GM12872 (cell line): Measurements from ENCODE around the gene OR13F1.

Experiments
- TF ChIP-seq, protein P1 (sequence below): IDR thresholded peaks from 3 replicates; pipeline ENCODE4 v1.5.1; 2011; ENCODE audit warnings: low read depth, mild to moderate bottlenecking, low read length, moderate library complexity; ENCODE audit not compliant: insufficient read depth

OR13F1 gene

GRCh38 chr9:104553261-104553660, 49.2 kb downstream of the OR13F1 start:
- TF ChIP-seq, protein P1, sequence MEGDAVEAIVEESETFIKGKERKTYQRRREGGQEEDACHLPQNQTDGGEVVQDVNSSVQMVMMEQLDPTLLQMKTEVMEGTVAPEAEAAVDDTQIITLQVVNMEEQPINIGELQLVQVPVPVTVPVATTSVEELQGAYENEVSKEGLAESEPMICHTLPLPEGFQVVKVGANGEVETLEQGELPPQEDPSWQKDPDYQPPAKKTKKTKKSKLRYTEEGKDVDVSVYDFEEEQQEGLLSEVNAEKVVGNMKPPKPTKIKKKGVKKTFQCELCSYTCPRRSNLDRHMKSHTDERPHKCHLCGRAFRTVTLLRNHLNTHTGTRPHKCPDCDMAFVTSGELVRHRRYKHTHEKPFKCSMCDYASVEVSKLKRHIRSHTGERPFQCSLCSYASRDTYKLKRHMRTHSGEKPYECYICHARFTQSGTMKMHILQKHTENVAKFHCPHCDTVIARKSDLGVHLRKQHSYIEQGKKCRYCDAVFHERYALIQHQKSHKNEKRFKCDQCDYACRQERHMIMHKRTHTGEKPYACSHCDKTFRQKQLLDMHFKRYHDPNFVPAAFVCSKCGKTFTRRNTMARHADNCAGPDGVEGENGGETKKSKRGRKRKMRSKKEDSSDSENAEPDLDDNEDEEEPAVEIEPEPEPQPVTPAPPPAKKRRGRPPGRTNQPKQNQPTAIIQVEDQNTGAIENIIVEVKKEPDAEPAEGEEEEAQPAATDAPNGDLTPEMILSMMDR = no peak
